Endothelial cell of umbilical vein (primary cell): ENCODE data around the gene ITGA6. TPM values are rescaled to one million over a fixed set of nuclear protein-coding genes. Genes with fewer than 3 reads are reported as not detected.
A peak's percentile ranks its signal among the peaks of the same experiment; 100 is the strongest.

Source experiments
- BruUV-seq: library from RNA; stranded (reverse); fragments of 400-500 nt; replicated peaks from 2 replicates; lab custom pipeline; 2021; lab: Mats Ljungman, UMichigan
- CTCF ChIA-PET: fragments of 300-600, 350-600 bp; sonication (Branson Sonifier 250); formaldehyde crosslinking; loops from one replicate; lab custom pipeline; 2021; ENCODE audit warnings: antibody characterized with exemption, inconsistent platforms; lab: Charles Lee
- POLR2A ChIA-PET: fragments of 300-600, 350-600 bp; sonication (Branson Sonifier 250); formaldehyde crosslinking; loops from one replicate; lab custom pipeline; 2021; ENCODE audit warnings: antibody characterized with exemption, inconsistent platforms; lab: Charles Lee
- DNase-seq: peaks from one replicate; pipeline ENCODE4 v3.0.0-alpha.2; 2011; ENCODE audit warnings: low read depth, low spot score
- FAIRE-seq: peaks from 2 replicates; lab custom pipeline; 2011; peaks lifted over from hg19 to GRCh38; lab: Jason Lieb, UNC
- H2AFZ ChIP-seq: 2 replicates; pipeline ENCODE4 v1.6.0; 2012; ENCODE audit warnings: low read depth, low read length, control low read depth, inconsistent platforms
- H3K27ac ChIP-seq: 2 replicates; pipeline ENCODE4 v1.5.1; 2011; ENCODE audit warnings: low read depth, mild to moderate bottlenecking, control low read depth, low read length, moderate library complexity; ENCODE audit not compliant: insufficient read depth
- H3K27me3 ChIP-seq, 2 experiments: 2 replicates each; pipeline versions ENCODE4 v1.6.0 to v1.6.1; 2011; ENCODE audit warnings: low read length in 2 of 2, mixed read lengths in 1 of 2; ENCODE audit not compliant: control insufficient read depth in 2 of 2, insufficient read depth in 2 of 2
- H3K36me3 ChIP-seq, 2 experiments: 2 replicates in 1 of 2; 3 replicates in 1 of 2; pipeline ENCODE4 v1.5.1; 2011; ENCODE audit warnings: low read length in 2 of 2, mild to moderate bottlenecking in 1 of 2, moderate library complexity in 1 of 2; ENCODE audit not compliant: control insufficient read depth in 2 of 2, insufficient read depth in 2 of 2; ENCODE audit errors: extremely low read depth in 1 of 2
- H3K4me1 ChIP-seq: 3 replicates; pipeline ENCODE4 v1.5.1; 2011; ENCODE audit warnings: mild to moderate bottlenecking, low read length; ENCODE audit not compliant: control insufficient read depth, insufficient read depth; ENCODE audit errors: extremely low read depth
- H3K4me2 ChIP-seq: 2 replicates; pipeline ENCODE4 v1.6.1; 2011; ENCODE audit warnings: low read length, control low read depth, mixed read lengths; ENCODE audit not compliant: insufficient read depth
- H3K4me3 ChIP-seq, 3 experiments: fragments of 200-600 bp in 1 of 3; sonication (generic), shearing (Covaris generic) in 1 of 3; replicated peaks in 1 of 3; 2 replicates each; pipeline ENCODE4 v1.5.1; 2011 to 2016; ENCODE audit warnings: control low read depth in 3 of 3, low read length in 3 of 3, mild to moderate bottlenecking in 2 of 3, inconsistent platforms in 1 of 3, low read depth in 1 of 3, moderate library complexity in 1 of 3; ENCODE audit not compliant: insufficient read depth in 1 of 3
- H3K79me2 ChIP-seq: 2 replicates; pipeline ENCODE4 v1.6.0; 2012; ENCODE audit warnings: low read length, inconsistent platforms; ENCODE audit not compliant: control insufficient read depth, insufficient read depth
- H3K9ac ChIP-seq: replicated peaks from 2 replicates; pipeline ENCODE3; 2011; ENCODE audit warnings: low read length, control low read depth; ENCODE audit not compliant: insufficient read depth; ENCODE audit errors: extremely low read depth
- H3K9me1 ChIP-seq: replicated peaks from 3 replicates; pipeline ENCODE4 v1.6.0; 2011; ENCODE audit warnings: mild to moderate bottlenecking, low read length; ENCODE audit not compliant: control insufficient read depth, insufficient read depth; ENCODE audit errors: extremely low read depth
- H3K9me3 ChIP-seq: replicated peaks from 2 replicates; pipeline ENCODE4 v1.5.1; 2012; ENCODE audit warnings: low read length, inconsistent platforms; ENCODE audit not compliant: control insufficient read depth, insufficient read depth
- H4K20me1 ChIP-seq: replicated peaks from 2 replicates; pipeline ENCODE3; 2011; ENCODE audit warnings: mild to moderate bottlenecking, low read length; ENCODE audit not compliant: control insufficient read depth, insufficient read depth; ENCODE audit errors: extremely low read depth
- CTCF ChIP-seq, 2 donors: IDR thresholded peaks; 1 replicate in 1 of 2; 2 replicates in 1 of 2; pipeline ENCODE4 v1.5.1; 2011; ENCODE audit warnings: low read length in 2 of 2, mild to moderate bottlenecking in 2 of 2, moderate library complexity in 2 of 2, control low read depth in 1 of 2, inconsistent platforms in 1 of 2, low read depth in 1 of 2; ENCODE audit not compliant: insufficient read depth in 1 of 2; ENCODE audit errors: extremely low read depth in 1 of 2
- FOS ChIP-seq: IDR thresholded peaks from 2 replicates; pipeline ENCODE4 v1.6.1; 2011; ENCODE audit warnings: mild to moderate bottlenecking, low read length, moderate library complexity, borderline replicate concordance; ENCODE audit not compliant: insufficient read depth
- GATA2 ChIP-seq: IDR thresholded peaks from 2 replicates; pipeline ENCODE4 v1.7.0; 2011; ENCODE audit warnings: low read depth, mild to moderate bottlenecking, moderate library complexity, mixed read lengths, low read length; ENCODE audit not compliant: insufficient read length, insufficient read depth
- MAX ChIP-seq: IDR thresholded peaks from 2 replicates; pipeline ENCODE4 v1.6.1; 2011; ENCODE audit not compliant: insufficient read depth, insufficient read length
- MYC ChIP-seq: IDR thresholded peaks from one replicate; pipeline ENCODE4 v1.6.1; 2011; ENCODE audit warnings: mild to moderate bottlenecking, low read depth, low read length
- POLR2A ChIP-seq: IDR thresholded peaks from 2 replicates; pipeline ENCODE4 v1.6.1; 2012; ENCODE audit warnings: low read depth, mild to moderate bottlenecking, control low read depth, low read length
- POLR2AphosphoS5 ChIP-seq: IDR thresholded peaks from 2 replicates; pipeline ENCODE4 v1.6.1; 2012; ENCODE audit warnings: low read depth, mild to moderate bottlenecking, control low read depth, low read length, moderate library complexity; ENCODE audit not compliant: insufficient read depth
- dilution Hi-C: fragments of 300-500 bp; cut with MboI; formaldehyde crosslinking; loops from one replicate; pipeline ENCODE4 v1.15.0; 2019; ENCODE audit warnings: low sequenced_read_pairs; ENCODE audit not compliant: extremely low pct_ligation_motif_present
- intact Hi-C: fragments of 100-400 bp; cut with micrococcal nuclease; formaldehyde crosslinking; loops from one replicate; pipeline ENCODE4 v1.10.0; 2022
- polyA plus RNA-seq, 4 experiments: library from polyadenylated mRNA; depleted of rRNA in 3 of 4; stranded (reverse) in 3 of 4; unstranded in 1 of 4; fragments of >200 nt; gene quantifications; 2 replicates each; pipeline versions ENCODE4 v1.2.1 to v1.2.3, GENCODE V29; 2011 to 2012; ENCODE audit warnings: missing spikeins in 1 of 4
- total RNA-seq: library from RNA; stranded (reverse); gene quantifications from 2 replicates; pipeline ENCODE4 v1.2.3, GENCODE V29; 2021

Gene ITGA6
- total and polyA plus RNA-seq, 2 donors (not counting 3 experiments of a cell fraction or from before 2014, with no cell fraction given), result 24.9 to 208 TPM

GRCh38 chr2:172461591-172462372 lies 34.4 kb downstream of the ITGA6 start:
- H2AFZ ChIP-seq, result no peak overlapping the region
- peaks cover 54% of the 10 kb centered on the region for H3K79me2 ChIP-seq
- FAIRE-seq (peak; percentile 59), DNase-seq (peak; percentile 62)
- H3K4me1 ChIP-seq, result peaks cover 27% of the 10 kb centered on the region
- H3K27ac ChIP-seq, result no peak overlapping the region
- H4K20me1 ChIP-seq, result no peaks in the 10 kb centered on the region
- no peaks in the 10 kb centered on the region for H3K9me1 ChIP-seq
- CTCF ChIA-PET, result interaction anchor here (0.7 to 10.2 kb wide), 67 partner anchors 9 to 758 kb away, joined by 3 to 263 read pairs (median 5); partner anchors contain the start of gene ITGA6
- no peak overlapping the region for H3K4me2 ChIP-seq
- POLR2A ChIA-PET, result interaction anchor here (0.8 kb wide), 1 partner anchor 30 kb away, joined by 3 read pairs; no protein-coding TSS in a partner anchor
- no peaks in the 10 kb centered on the region for H3K27me3 ChIP-seq
- dilution Hi-C loops (no loop called here), intact Hi-C loops (loop anchor here (1.0 to 10.0 kb wide), 5 partner anchors 154 to 757 kb away; no protein-coding TSS in a partner anchor)
- no peak for TF ChIP-seq GATA2
- no peak for TF ChIP-seq POLR2A
- no peak for TF ChIP-seq MYC
- TF ChIP-seq POLR2AphosphoS5, result no peak
- peak; percentile 77 to 85 for TF ChIP-seq CTCF (IDR thresholded peaks at IDR 0.05; ENCODE audit: extremely low read depth in 1 of 2, insufficient read depth in 1 of 2, low read depth in 1 of 2, low read length in 2 of 2)
- TF ChIP-seq MAX, result no peak
- no peak for TF ChIP-seq FOS
- no peak overlapping the region for H3K4me3 ChIP-seq
- no peaks in the 10 kb centered on the region for H3K36me3 ChIP-seq
- H3K9ac ChIP-seq, result no peak overlapping the region
- H3K9me3 ChIP-seq, result no peaks in the 10 kb centered on the region
- no TSS peak for BruUV-seq
